Mesendoderm (in vitro differentiated cells): Measurements from ENCODE around the gene RYR3.

Experiments
- DNase-seq: peaks from one replicate; pipeline ENCODE4 v3.0.0; 2013
- H2AK5ac ChIP-seq: 2 replicates; pipeline ENCODE4 v1.6.1; 2013; ENCODE audit warnings: low read length, inconsistent platforms
- H2BK120ac ChIP-seq: 2 replicates; pipeline ENCODE4 v1.6.1; 2013; ENCODE audit warnings: low read depth, mild to moderate bottlenecking, low read length, moderate library complexity, mixed read lengths
- H2BK15ac ChIP-seq: replicated peaks from 2 replicates; pipeline ENCODE4 v1.6.1; 2013; ENCODE audit warnings: low read depth, mild to moderate bottlenecking, moderate library complexity
- H2BK5ac ChIP-seq: 2 replicates; pipeline ENCODE4 v1.6.1; 2013; ENCODE audit warnings: low read length, inconsistent platforms
- H3K18ac ChIP-seq: 2 replicates; pipeline ENCODE4 v1.6.1; 2013; ENCODE audit warnings: mild to moderate bottlenecking, low read length, mixed read lengths
- H3K23ac ChIP-seq: one replicate; pipeline ENCODE4 v1.6.1; 2013; ENCODE audit warnings: low read length
- H3K27ac ChIP-seq: 2 replicates; pipeline ENCODE4 v1.5.1; 2013; ENCODE audit warnings: low read depth, mild to moderate bottlenecking, inconsistent platforms, low read length, moderate library complexity
- H3K27me3 ChIP-seq: 2 replicates; pipeline ENCODE4 v1.6.1; 2013; ENCODE audit warnings: low read length, control low read depth, mild to moderate bottlenecking, inconsistent platforms; ENCODE audit not compliant: insufficient read depth, poor library complexity
- H3K36me3 ChIP-seq: 2 replicates; pipeline ENCODE4 v1.6.1; 2013; ENCODE audit warnings: low read length, inconsistent platforms; ENCODE audit not compliant: control insufficient read depth, insufficient read depth
- H3K4ac ChIP-seq: one replicate; pipeline ENCODE4 v1.6.1; 2013; ENCODE audit warnings: low read depth, mild to moderate bottlenecking, low read length, moderate library complexity
- H3K4me1 ChIP-seq: 2 replicates; pipeline ENCODE4 v1.6.1; 2013; ENCODE audit warnings: low read depth, low read length, inconsistent platforms; ENCODE audit not compliant: control insufficient read depth
- H3K4me2 ChIP-seq: 2 replicates; pipeline ENCODE4 v1.6.1; 2013; ENCODE audit warnings: low read length
- H3K4me3 ChIP-seq: 2 replicates; pipeline ENCODE4 v1.5.1; 2013; ENCODE audit warnings: mild to moderate bottlenecking, low read length
- H3K56ac ChIP-seq: one replicate; pipeline ENCODE4 v1.6.1; 2013; ENCODE audit warnings: low read length
- H3K79me1 ChIP-seq: 2 replicates; pipeline ENCODE4 v1.6.1; 2013; ENCODE audit warnings: low read length, inconsistent platforms
- H3K79me2 ChIP-seq: 2 replicates; pipeline ENCODE4 v1.6.1; 2013; ENCODE audit warnings: mild to moderate bottlenecking, low read length; ENCODE audit not compliant: control insufficient read depth, insufficient read depth
- H3K9ac ChIP-seq: 2 replicates; pipeline ENCODE4 v1.6.1; 2013; ENCODE audit warnings: low read length, inconsistent platforms
- H4K5ac ChIP-seq: one replicate; pipeline ENCODE4 v1.6.1; 2013; ENCODE audit warnings: low read length
- H4K8ac ChIP-seq: one replicate; pipeline ENCODE4 v1.6.1; 2013; ENCODE audit warnings: low read depth, mild to moderate bottlenecking, control low read depth, low read length, moderate library complexity
- WGBS: extraction: QIAGEN DNeasy Blood & Tissue Kit; methylation state at CpG from one replicate; pipeline ENCODE4 v1.1.7; 2013; ENCODE audit warnings: low lambda C conversion rate, missing lambda C conversion rate; ENCODE audit not compliant: insufficient coverage; ENCODE audit errors: extremely low coverage; 5-methylcytosine and 5-hydroxymethylcytosine counted together

Gene RYR3

DNA sequence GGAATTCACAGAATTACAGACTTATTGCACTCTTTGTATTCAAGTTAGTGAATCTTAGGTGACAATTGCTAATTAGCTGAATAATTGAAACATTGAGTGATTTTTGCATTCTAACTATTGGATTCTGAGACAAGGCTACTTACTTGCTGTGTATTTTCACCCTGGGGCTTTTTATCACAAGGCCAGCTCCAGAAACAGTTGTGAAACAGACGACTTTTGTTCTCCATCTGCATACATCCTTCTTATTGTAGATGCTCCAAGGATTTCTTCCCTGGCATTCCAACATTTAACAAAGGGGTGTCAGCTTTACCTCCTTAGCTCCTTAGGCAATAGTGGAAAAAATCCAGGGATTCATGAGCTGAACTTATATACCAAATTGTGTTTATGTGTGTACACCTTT, 424.4 kb downstream of the RYR3 start:
- H3K4me2 ChIP-seq, result no peak overlapping the region
- H3K79me1 ChIP-seq, result no peaks in the 10 kb centered on the region
- H3K27me3 ChIP-seq, result no peaks in the 10 kb centered on the region
- H3K4ac ChIP-seq, result no peak overlapping the region
- WGBS, result no CpG with 5 or more reads among the region's 1 CpG
- no peak overlapping the region for H3K56ac ChIP-seq
- H3K18ac ChIP-seq, result no peak overlapping the region
- no peak overlapping the region for H4K5ac ChIP-seq
- H3K23ac ChIP-seq, result no peak overlapping the region
- H2BK120ac ChIP-seq, result no peak overlapping the region
- no peak for DNase-seq
- H2BK15ac ChIP-seq, result no peak overlapping the region
- no peaks in the 10 kb centered on the region for H3K79me2 ChIP-seq
- H3K27ac ChIP-seq, result no peak overlapping the region
- no peak overlapping the region for H3K9ac ChIP-seq
- no peaks in the 10 kb centered on the region for H3K36me3 ChIP-seq
- H2AK5ac ChIP-seq, result no peak overlapping the region
- no peak overlapping the region for H3K4me3 ChIP-seq
- H4K8ac ChIP-seq, result no peak overlapping the region
- H3K4me1 ChIP-seq, result peaks cover 4% of the 10 kb centered on the region
- H2BK5ac ChIP-seq, result no peak overlapping the region

DNA sequence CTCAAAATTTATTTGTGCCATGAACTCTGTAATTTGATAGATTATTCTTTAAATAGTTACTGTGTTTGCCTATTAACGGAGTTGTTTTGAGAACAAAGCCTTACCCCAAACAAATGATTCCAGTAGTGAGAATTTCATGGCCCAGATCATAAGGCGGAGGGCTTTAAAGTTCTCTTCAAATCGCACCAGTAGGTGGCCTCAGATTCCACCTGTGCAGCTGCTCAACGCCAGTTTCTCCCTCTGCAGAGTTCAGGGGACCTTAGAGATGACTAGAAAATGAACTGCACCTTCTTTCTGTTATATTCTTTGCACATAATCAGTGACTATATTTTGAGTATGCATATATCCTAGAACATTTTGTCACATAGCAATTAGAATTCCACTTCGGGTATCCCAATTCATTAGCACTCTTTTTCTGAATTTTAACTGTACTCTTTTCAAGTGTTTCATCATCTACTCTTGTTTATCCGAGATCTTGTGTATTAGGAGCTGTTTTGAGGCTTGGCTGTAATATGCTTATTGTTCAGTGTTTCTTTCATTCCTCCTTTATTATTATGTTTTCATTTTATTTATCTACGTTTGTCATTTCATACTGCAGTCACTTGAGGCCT, 425.0 kb downstream of the RYR3 start:
- Histone ChIP-seq H3K4me1 (peaks cover 4% of the 10 kb centered on the region), H3K56ac (no peak overlapping the region), H3K79me2 (no peaks in the 10 kb centered on the region), H2BK15ac (no peak overlapping the region), H3K23ac (no peak overlapping the region), H3K27ac (no peak overlapping the region), H3K27me3 (no peaks in the 10 kb centered on the region), H2BK120ac (no peak overlapping the region), H2AK5ac (no peak overlapping the region), H3K4me3 (no peak overlapping the region), H3K4me2 (no peak overlapping the region), H3K79me1 (no peaks in the 10 kb centered on the region), H3K4ac (no peak overlapping the region), H4K8ac (no peak overlapping the region), H4K5ac (no peak overlapping the region), H3K18ac (no peak overlapping the region), H3K9ac (no peak overlapping the region), H3K36me3 (no peaks in the 10 kb centered on the region), H2BK5ac (no peak overlapping the region)
- no CpG with 5 or more reads among the region's 7 CpGs for WGBS
- DNase-seq, result peak; percentile 48

DNA sequence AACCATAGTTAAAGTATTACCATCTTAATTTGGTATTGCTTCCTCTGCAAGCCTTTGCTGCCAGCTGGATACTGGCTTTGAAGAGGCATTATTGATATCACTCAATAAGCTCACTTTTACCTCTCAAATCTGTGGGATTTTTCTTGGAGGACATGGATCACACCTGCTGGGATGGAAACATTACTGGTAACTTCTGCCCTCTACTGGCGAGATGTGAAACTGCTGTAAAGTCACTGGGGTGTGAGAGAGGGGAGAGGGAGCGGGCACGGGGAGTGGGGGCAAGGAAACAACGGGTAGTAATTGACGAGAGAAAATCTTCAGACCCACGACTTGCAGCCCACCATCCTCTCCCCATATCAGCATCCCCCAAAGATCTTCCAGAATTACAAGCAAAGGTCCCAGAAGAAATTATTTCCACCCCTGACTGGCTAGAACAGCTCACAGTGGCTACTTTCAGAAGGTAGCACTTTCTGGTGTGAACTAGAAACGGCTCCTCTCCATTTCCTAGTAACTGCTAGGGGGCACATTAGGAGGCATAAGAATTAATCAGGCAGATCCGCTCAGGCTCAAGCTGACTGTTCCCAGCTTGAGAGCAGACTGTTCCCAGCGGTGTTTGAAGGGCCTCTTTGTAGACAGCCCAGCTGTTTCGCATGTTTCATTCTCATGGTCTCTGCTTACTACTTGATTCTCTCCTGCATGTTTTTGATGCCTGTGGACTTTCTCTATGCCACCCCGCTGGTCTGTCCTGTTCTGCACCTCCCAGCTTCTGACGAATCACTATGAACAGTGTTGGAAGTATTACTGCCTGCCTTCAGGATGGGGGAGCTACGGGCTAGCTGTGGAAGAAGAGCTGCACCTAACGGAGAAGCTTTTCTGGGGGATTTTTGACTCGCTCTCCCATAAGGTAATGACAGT, 427.2 kb downstream of the RYR3 start:
- no peak overlapping the region for H2BK15ac ChIP-seq
- H3K4ac ChIP-seq, result no peak overlapping the region
- peaks cover 4% of the 10 kb centered on the region for H3K4me1 ChIP-seq
- H3K9ac ChIP-seq, result peak overlapping the region; percentile 44
- peak; percentile 74 for DNase-seq
- no peaks in the 10 kb centered on the region for H3K27me3 ChIP-seq
- no peak overlapping the region for H2BK120ac ChIP-seq
- H4K5ac ChIP-seq, result no peak overlapping the region
- no peak overlapping the region for H2BK5ac ChIP-seq
- no peak overlapping the region for H4K8ac ChIP-seq
- peak overlapping the region; percentile 58 for H3K56ac ChIP-seq
- no peak overlapping the region for H3K18ac ChIP-seq
- H3K36me3 ChIP-seq, result no peaks in the 10 kb centered on the region
- H3K4me2 ChIP-seq, result peak overlapping the region; percentile 59
- no peak overlapping the region for H3K27ac ChIP-seq
- H3K79me2 ChIP-seq, result no peaks in the 10 kb centered on the region
- no peak overlapping the region for H3K4me3 ChIP-seq
- H3K23ac ChIP-seq, result no peak overlapping the region
- no peak overlapping the region for H2AK5ac ChIP-seq
- H3K79me1 ChIP-seq, result no peaks in the 10 kb centered on the region
- whole genome bisulfite sequencing, result no CpG with 5 or more reads among the region's 15 CpGs

DNA sequence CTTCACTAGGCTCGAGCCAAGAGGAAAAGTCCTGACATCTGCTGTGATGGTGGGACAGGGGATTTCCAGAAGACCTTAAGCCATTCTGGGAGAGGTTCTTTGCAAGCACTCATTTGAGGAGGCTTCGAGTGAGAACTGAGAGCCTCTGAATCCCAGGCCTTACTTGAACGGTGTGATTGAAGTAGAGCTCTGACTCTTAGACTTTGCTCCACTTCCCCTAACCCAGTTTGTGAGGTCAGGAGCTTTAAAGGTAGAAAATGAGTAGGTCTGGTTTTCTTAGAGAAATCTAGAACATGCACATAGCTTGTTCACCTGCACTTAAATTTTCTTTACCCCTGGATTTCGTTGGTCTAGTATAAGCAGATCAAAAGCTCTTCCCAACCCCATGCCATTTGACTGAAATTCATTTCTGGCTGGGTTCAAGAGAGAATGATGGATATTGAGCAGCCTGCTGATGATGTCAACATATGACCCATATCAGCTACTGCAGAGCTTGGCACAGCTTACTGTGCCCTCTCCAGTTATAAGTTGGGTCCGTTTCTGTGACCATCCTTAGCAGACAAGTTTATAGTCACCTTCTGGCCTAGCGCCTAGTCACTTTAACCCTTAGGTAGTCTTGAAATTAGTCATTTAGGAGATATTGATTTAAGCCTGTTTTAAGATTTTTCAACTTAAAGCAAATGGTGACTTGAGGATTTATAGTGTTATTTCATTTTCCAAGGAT, 428.3 kb downstream of the RYR3 start:
- no peak for DNase-seq

DNA sequence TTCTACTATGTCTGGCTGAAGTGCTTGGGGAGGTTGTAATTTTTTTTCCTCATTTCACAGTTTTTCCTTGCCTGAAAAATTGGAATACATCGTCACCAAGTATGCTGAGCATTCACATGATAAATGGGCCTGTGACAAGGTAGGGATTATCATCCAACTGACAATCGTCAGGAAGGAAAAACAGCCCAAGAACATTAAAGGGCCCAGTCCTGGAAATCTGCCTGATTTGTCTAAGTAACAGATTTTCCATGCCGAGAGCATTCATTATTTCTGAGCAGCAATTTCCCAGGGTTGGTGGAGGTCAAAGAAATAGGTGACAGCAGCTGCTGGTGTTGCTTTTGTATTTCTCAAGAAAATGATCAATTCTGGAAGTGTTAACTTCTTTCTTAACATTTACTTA, 431.5 kb downstream of the RYR3 start:
- no peak overlapping the region for H4K8ac ChIP-seq
- H3K23ac ChIP-seq, result no peak overlapping the region
- WGBS, result no CpG with 5 or more reads among the region's 3 CpGs
- H3K4me1 ChIP-seq, result peaks cover 4% of the 10 kb centered on the region
- no peak for DNase-seq
- no peak overlapping the region for H3K4me2 ChIP-seq
- no peaks in the 10 kb centered on the region for H3K79me2 ChIP-seq
- H3K4ac ChIP-seq, result no peak overlapping the region
- H2AK5ac ChIP-seq, result no peak overlapping the region
- H3K36me3 ChIP-seq, result no peaks in the 10 kb centered on the region
- no peak overlapping the region for H3K18ac ChIP-seq
- no peak overlapping the region for H2BK5ac ChIP-seq
- H3K27ac ChIP-seq, result no peak overlapping the region
- H3K9ac ChIP-seq, result no peak overlapping the region
- H3K56ac ChIP-seq, result no peak overlapping the region
- no peaks in the 10 kb centered on the region for H3K79me1 ChIP-seq
- H3K27me3 ChIP-seq, result no peaks in the 10 kb centered on the region
- H2BK120ac ChIP-seq, result no peak overlapping the region
- H2BK15ac ChIP-seq, result no peak overlapping the region
- H4K5ac ChIP-seq, result no peak overlapping the region
- H3K4me3 ChIP-seq, result no peak overlapping the region

More for the DNA sequence above, 428.3 kb downstream of the RYR3 start:
- Histone ChIP-seq H2BK15ac (no peak overlapping the region), H2BK120ac (no peak overlapping the region), H3K4me1 (peaks cover 4% of the 10 kb centered on the region), H3K9ac (no peak overlapping the region), H4K5ac (no peak overlapping the region), H3K36me3 (no peaks in the 10 kb centered on the region), H2BK5ac (no peak overlapping the region), H3K56ac (no peak overlapping the region), H3K79me2 (no peaks in the 10 kb centered on the region), H3K4me2 (no peak overlapping the region), H3K4ac (no peak overlapping the region), H2AK5ac (no peak overlapping the region), H3K27ac (no peak overlapping the region), H4K8ac (no peak overlapping the region), H3K27me3 (no peaks in the 10 kb centered on the region), H3K23ac (no peak overlapping the region), H3K79me1 (no peaks in the 10 kb centered on the region), H3K4me3 (no peak overlapping the region), H3K18ac (no peak overlapping the region)
- WGBS, result no CpG with 5 or more reads among the region's 6 CpGs
